CD8-positive, alpha-beta memory T cell (primary cell): ENCODE data around the gene SPECC1. TPM values are rescaled to one million over a fixed set of nuclear protein-coding genes. Genes with fewer than 3 reads are reported as not detected.
"Not testable (repeated sequence)": the region's sequence is repeated elsewhere in the genome, so short reads cannot be mapped to it uniquely, and the experiment has no call there.

ENCODE experiments used
- CTCF ChIA-PET: fragments of 350-600 bp; sonication (Branson Sonifier 250); formaldehyde crosslinking; loops from one replicate; lab custom pipeline; 2021; ENCODE audit warnings: antibody characterized with exemption; lab: Charles Lee
- POLR2A ChIA-PET: fragments of 350-600 bp; sonication (Branson Sonifier 250); formaldehyde crosslinking; loops from one replicate; lab custom pipeline; 2021; ENCODE audit warnings: antibody characterized with exemption; lab: Charles Lee
- DNase-seq, 5 donors: peaks; one replicate each; pipeline versions ENCODE4 v3.0.0 to v3.0.0-alpha.2; 2020 to 2022; ENCODE audit warnings: mixed read lengths in 1 of 5
- H3K27ac ChIP-seq: one replicate; pipeline ENCODE4 v1.7.0; 2013; ENCODE audit warnings: low read depth, mild to moderate bottlenecking, low read length, moderate library complexity
- H3K27me3 ChIP-seq: 2 replicates; pipeline ENCODE4 v1.7.0; 2013; ENCODE audit warnings: low read length, mild to moderate bottlenecking; ENCODE audit not compliant: insufficient read depth, poor library complexity, severe bottlenecking
- H3K36me3 ChIP-seq: 2 replicates; pipeline ENCODE4 v1.7.0; 2013; ENCODE audit warnings: mild to moderate bottlenecking, low read length, moderate library complexity; ENCODE audit not compliant: insufficient read depth
- H3K4me1 ChIP-seq: 2 replicates; pipeline ENCODE4 v1.7.0; 2013; ENCODE audit warnings: mild to moderate bottlenecking, low read length, moderate library complexity; ENCODE audit not compliant: insufficient read depth
- H3K4me3 ChIP-seq: 2 replicates; pipeline ENCODE4 v1.7.0; 2013; ENCODE audit warnings: mild to moderate bottlenecking, low read length
- H3K9me3 ChIP-seq: 2 replicates; pipeline ENCODE4 v1.7.0; 2013; ENCODE audit warnings: mild to moderate bottlenecking, low read length
- H3K27ac Mint-ChIP-seq, 8 donors: one replicate each; pipeline ENCODE4 v1.8.0; 2020 to 2021; ENCODE audit warnings: mixed read lengths in 8 of 8, mild to moderate bottlenecking in 6 of 8, inconsistent platforms in 3 of 8, moderate library complexity in 3 of 8
- H3K27me3 Mint-ChIP-seq, 2 donors: one replicate each; pipeline ENCODE4 v1.8.0; 2020 to 2021; ENCODE audit warnings: mixed read lengths in 2 of 2, mild to moderate bottlenecking in 1 of 2, moderate library complexity in 1 of 2
- H3K36me3 Mint-ChIP-seq, 3 donors: one replicate each; pipeline ENCODE4 v1.8.0; 2020 to 2021; ENCODE audit warnings: mixed read lengths in 3 of 3, inconsistent platforms in 1 of 3, mild to moderate bottlenecking in 1 of 3
- H3K4me1 Mint-ChIP-seq, 3 donors: one replicate each; pipeline ENCODE4 v1.8.0; 2020 to 2021; ENCODE audit warnings: mixed read lengths in 3 of 3, inconsistent platforms in 1 of 3, mild to moderate bottlenecking in 1 of 3
- H3K4me3 Mint-ChIP-seq, 7 donors: one replicate each; pipeline ENCODE4 v1.8.0; 2020 to 2021; ENCODE audit warnings: mixed read lengths in 7 of 7, mild to moderate bottlenecking in 6 of 7, moderate library complexity in 4 of 7, inconsistent platforms in 2 of 7
- H3K9me3 Mint-ChIP-seq, 5 donors: one replicate each; pipeline ENCODE4 v1.8.0; 2020 to 2022; ENCODE audit warnings: mixed read lengths in 5 of 5, mild to moderate bottlenecking in 3 of 5, moderate library complexity in 2 of 5, inconsistent platforms in 1 of 5
- polyA plus RNA-seq: library from polyadenylated mRNA; unstranded; fragments of 300-500 nt; fragmentation: Illumina TruSeq; gene quantifications from one replicate; pipeline ENCODE4 v1.2.3, GENCODE V29; 2021
- total RNA-seq, 2 experiments: library from RNA; stranded (reverse); gene quantifications; one replicate each; pipeline ENCODE4 v1.2.3, GENCODE V29; 2021

SPECC1 gene
- total and polyA plus RNA-seq, 3 experiments from 2014 or later = 12.5 to 15.9 (median 13.4) TPM

- no peaks in the 10 kb centered on the region for H3K36me3 ChIP-seq
- peaks cover 8 to 13% (median 13%) of the 10 kb centered on the region in 3 donors for H3K4me1 Mint-ChIP-seq
- H3K27ac Mint-ChIP-seq = peak overlapping the region in 1 of 8 donors; percentile 11
- no peaks in the 10 kb centered on the region for H3K9me3 ChIP-seq
- no peak overlapping the region for H3K27ac ChIP-seq
- POLR2A ChIA-PET = no interaction called here
- DNase-seq = no peak
- H3K27me3 ChIP-seq = no peaks in the 10 kb centered on the region
- no peaks in the 10 kb centered on the region for H3K9me3 Mint-ChIP-seq
- no peak overlapping the region for H3K4me3 Mint-ChIP-seq
- H3K36me3 Mint-ChIP-seq = peaks cover 0 to 14% (median 2%) of the 10 kb centered on the region in 3 donors
- H3K4me1 ChIP-seq = no peaks in the 10 kb centered on the region
- no peaks in the 10 kb centered on the region for H3K27me3 Mint-ChIP-seq
- CTCF ChIA-PET = no interaction called here
- H3K4me3 ChIP-seq = no peak overlapping the region
Observed at GRCh38 chr17:20092973-20093626, 83.9 kb downstream of the SPECC1 start.

GRCh38 chr17:20094777-20095176 lies 85.6 kb downstream of the SPECC1 start:
- H3K36me3 Mint-ChIP-seq = peaks cover 4 to 21% (median 5%) of the 10 kb centered on the region in 3 donors
- no peaks in the 10 kb centered on the region for H3K27me3 ChIP-seq
- DNase-seq = no peak
- H3K4me1 Mint-ChIP-seq = peaks cover 6 to 10% (median 9%) of the 10 kb centered on the region in 3 donors
- H3K4me1 ChIP-seq = no peaks in the 10 kb centered on the region
- no peak overlapping the region for H3K4me3 Mint-ChIP-seq
- H3K27ac ChIP-seq = no peak overlapping the region
- H3K9me3 Mint-ChIP-seq = no peaks in the 10 kb centered on the region
- H3K27me3 Mint-ChIP-seq = no peaks in the 10 kb centered on the region
- POLR2A ChIA-PET = no interaction called here
- CTCF ChIA-PET = no interaction called here
- H3K9me3 ChIP-seq = no peaks in the 10 kb centered on the region
- H3K4me3 ChIP-seq = no peak overlapping the region
- H3K27ac Mint-ChIP-seq = no peak overlapping the region
- H3K36me3 ChIP-seq = no peaks in the 10 kb centered on the region

- peak overlapping the region in 1 of 8 donors; percentile 64 for H3K27ac Mint-ChIP-seq
- POLR2A ChIA-PET = no interaction called here
- Histone ChIP-seq H3K27ac (no peak overlapping the region), H3K27me3 (no peaks in the 10 kb centered on the region), H3K36me3 (no peaks in the 10 kb centered on the region), H3K4me1 (no peaks in the 10 kb centered on the region), H3K4me3 (no peak overlapping the region), H3K9me3 (no peaks in the 10 kb centered on the region)
- H3K4me3 Mint-ChIP-seq = no peak overlapping the region
- no peaks in the 10 kb centered on the region for H3K9me3 Mint-ChIP-seq
- no peaks in the 10 kb centered on the region for H3K27me3 Mint-ChIP-seq
- H3K36me3 Mint-ChIP-seq = peaks cover 5 to 21% (median 8%) of the 10 kb centered on the region in 3 donors
- H3K4me1 Mint-ChIP-seq = peaks cover 0 to 2% (median 2%) of the 10 kb centered on the region in 3 donors
- DNase-seq = no peak
- CTCF ChIA-PET = no interaction called here
Observed at GRCh38 chr17:20095336-20096080, 86.3 kb downstream of the SPECC1 start.

GRCh38 chr17:20096430-20096829 lies 87.3 kb downstream of the SPECC1 start:
- CTCF ChIA-PET = no interaction called here
- H3K27ac Mint-ChIP-seq = peak overlapping the region in 1 of 8 donors; percentile 38
- peaks cover 5 to 27% (median 8%) of the 10 kb centered on the region in 3 donors for H3K36me3 Mint-ChIP-seq

GRCh38 chr17:20097330-20097729 lies 88.2 kb downstream of the SPECC1 start:
- Mint-ChIP-seq H3K27ac (no peak overlapping the region), H3K27me3 (no peaks in the 10 kb centered on the region), H3K36me3 (peaks cover 8 to 33% (median 8%) of the 10 kb centered on the region in 3 donors), H3K4me1 (no peaks in the 10 kb centered on the region), H3K9me3 (no peaks in the 10 kb centered on the region), H3K4me3 (no peak overlapping the region)
- H3K36me3 ChIP-seq = no peaks in the 10 kb centered on the region
- no peaks in the 10 kb centered on the region for H3K9me3 ChIP-seq
- ChIA-PET POLR2A (no interaction called here), CTCF (no interaction called here)
- no peaks in the 10 kb centered on the region for H3K27me3 ChIP-seq
- no peaks in the 10 kb centered on the region for H3K4me1 ChIP-seq
- no peak overlapping the region for H3K27ac ChIP-seq
- H3K4me3 ChIP-seq = no peak overlapping the region
- DNase-seq = no peak

More at GRCh38 chr17:20096430-20096829, 87.3 kb downstream of the SPECC1 start:
- H3K9me3 Mint-ChIP-seq = no peaks in the 10 kb centered on the region
- no peaks in the 10 kb centered on the region for H3K4me1 Mint-ChIP-seq
- no peak for DNase-seq
- H3K4me3 Mint-ChIP-seq = no peak overlapping the region
- Histone ChIP-seq H3K9me3 (no peaks in the 10 kb centered on the region), H3K27ac (no peak overlapping the region), H3K36me3 (no peaks in the 10 kb centered on the region), H3K27me3 (no peaks in the 10 kb centered on the region), H3K4me3 (no peak overlapping the region), H3K4me1 (no peaks in the 10 kb centered on the region)
- no peaks in the 10 kb centered on the region for H3K27me3 Mint-ChIP-seq
- POLR2A ChIA-PET = no interaction called here

GRCh38 chr17:20098314-20098713 lies 89.2 kb downstream of the SPECC1 start:
- CTCF ChIA-PET = no interaction called here
- H3K27me3 Mint-ChIP-seq = no peaks in the 10 kb centered on the region
- no peak for DNase-seq
- no peaks in the 10 kb centered on the region for H3K4me1 Mint-ChIP-seq
- no peak overlapping the region for H3K27ac Mint-ChIP-seq
- no peaks in the 10 kb centered on the region for H3K9me3 Mint-ChIP-seq
- Histone ChIP-seq H3K27ac (no peak overlapping the region), H3K4me3 (no peak overlapping the region), H3K9me3 (no peaks in the 10 kb centered on the region), H3K36me3 (no peaks in the 10 kb centered on the region), H3K27me3 (no peaks in the 10 kb centered on the region), H3K4me1 (no peaks in the 10 kb centered on the region)
- no peak overlapping the region for H3K4me3 Mint-ChIP-seq
- POLR2A ChIA-PET = no interaction called here
- H3K36me3 Mint-ChIP-seq = peaks cover 8 to 36% (median 8%) of the 10 kb centered on the region in 3 donors

- H3K4me3 ChIP-seq, H3K4me1 ChIP-seq, H3K27ac Mint-ChIP-seq, H3K27me3 ChIP-seq, DNase-seq, H3K9me3 ChIP-seq, H3K9me3 Mint-ChIP-seq, H3K4me3 Mint-ChIP-seq, H3K27ac ChIP-seq, H3K27me3 Mint-ChIP-seq, CTCF ChIA-PET, H3K4me1 Mint-ChIP-seq, H3K36me3 ChIP-seq, POLR2A ChIA-PET: not testable (repeated sequence)
- peaks cover 8 to 36% (median 8%) of the 10 kb centered on the region in 3 donors for H3K36me3 Mint-ChIP-seq
Observed at GRCh38 chr17:20100806-20101205, 91.6 kb downstream of the SPECC1 start.
